GM15510 (cell line): ENCODE measurements around the gene NUDT3.

Experiments used
- POLR2A ChIP-seq: IDR thresholded peaks from 3 replicates; pipeline ENCODE4 v1.6.1; 2011; ENCODE audit warnings: borderline replicate concordance; ENCODE audit not compliant: insufficient read length; ENCODE audit errors: extremely low read depth

Gene NUDT3

DNA sequence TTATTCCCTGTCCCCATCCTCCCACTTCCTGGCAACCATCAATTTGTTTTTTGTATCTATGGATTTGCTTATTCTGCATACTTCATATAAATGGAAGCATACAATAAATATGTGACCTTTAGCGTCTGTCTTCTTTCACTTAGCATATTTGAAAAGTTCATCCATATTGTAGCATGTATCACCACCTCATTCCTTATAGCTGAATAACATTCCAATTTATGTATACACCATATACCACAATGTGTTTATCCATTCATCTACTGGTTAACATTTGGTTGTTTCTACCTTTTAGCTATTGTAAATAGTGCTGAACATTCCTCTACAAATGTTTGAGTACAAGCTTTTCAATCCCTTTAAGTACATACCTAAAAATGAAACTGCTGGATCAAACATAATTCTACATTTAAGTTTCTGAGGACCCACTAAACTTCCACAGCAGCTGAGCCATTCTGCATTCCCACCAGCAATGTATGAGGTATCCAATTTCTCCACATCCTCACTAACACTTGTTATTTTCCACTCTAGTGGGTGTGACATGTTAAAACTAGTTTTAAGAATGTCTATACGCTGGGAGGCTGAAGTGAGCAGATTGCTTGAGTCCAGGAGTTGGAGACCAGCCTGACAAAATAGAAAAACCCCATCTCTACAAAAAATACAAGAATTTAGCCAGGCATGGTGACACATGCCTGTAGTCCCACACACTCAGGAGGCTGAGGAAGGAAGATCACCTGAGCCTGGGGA lies 32.9 kb downstream of the NUDT3 start:
- no peak for TF ChIP-seq POLR2A

GRCh38 chr6:34358389-34358905 lies 34.0 kb downstream of the NUDT3 start:
- no peak for TF ChIP-seq POLR2A

DNA sequence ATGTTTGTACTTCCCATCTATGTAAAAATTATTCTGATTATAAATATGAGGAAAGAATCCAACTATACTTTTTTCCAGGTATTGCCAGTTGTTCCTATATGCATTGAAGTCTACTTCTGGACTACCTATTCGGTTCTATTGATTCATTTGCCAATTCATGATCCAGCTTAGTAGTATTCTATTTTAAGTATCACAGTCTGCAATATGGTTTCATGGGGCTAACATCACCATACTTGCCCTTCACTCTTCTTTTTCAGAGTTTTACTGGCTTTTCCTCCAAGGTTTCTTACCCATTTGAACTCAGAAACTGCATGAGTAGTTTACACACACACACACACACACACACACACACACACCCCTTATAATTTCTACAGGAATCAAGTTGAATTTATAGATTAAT lies 34.5 kb downstream of the NUDT3 start:
- no peak for TF ChIP-seq POLR2A

GRCh38 chr6:34355889-34356288 lies 36.6 kb downstream of the NUDT3 start:
- TF ChIP-seq POLR2A: no peak

GRCh38 chr6:34352305-34352937 lies 40.0 kb downstream of the NUDT3 start:
- TF ChIP-seq POLR2A: no peak

DNA sequence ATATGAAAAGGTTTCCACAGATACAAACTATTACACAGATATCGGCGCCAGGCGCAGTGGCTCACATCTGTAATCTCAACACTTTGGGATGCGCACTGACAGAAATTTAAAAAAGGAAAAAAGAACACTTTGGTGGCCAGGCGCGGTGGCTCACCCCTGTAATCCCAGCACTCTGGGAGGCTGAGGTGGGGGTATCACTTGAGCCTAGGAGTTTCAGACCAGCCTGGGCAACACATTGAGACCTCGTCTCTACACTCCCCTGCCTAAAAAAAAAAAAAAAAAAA lies 41.6 kb downstream of the NUDT3 start:
- TF ChIP-seq POLR2A: no peak

- TF ChIP-seq POLR2A: no peak
Measured at GRCh38 chr6:34350137-34350933, 42.1 kb downstream of the NUDT3 start.

- TF ChIP-seq POLR2A: no peak
Measured at GRCh38 chr6:34349211-34349610, 43.3 kb downstream of the NUDT3 start.

DNA sequence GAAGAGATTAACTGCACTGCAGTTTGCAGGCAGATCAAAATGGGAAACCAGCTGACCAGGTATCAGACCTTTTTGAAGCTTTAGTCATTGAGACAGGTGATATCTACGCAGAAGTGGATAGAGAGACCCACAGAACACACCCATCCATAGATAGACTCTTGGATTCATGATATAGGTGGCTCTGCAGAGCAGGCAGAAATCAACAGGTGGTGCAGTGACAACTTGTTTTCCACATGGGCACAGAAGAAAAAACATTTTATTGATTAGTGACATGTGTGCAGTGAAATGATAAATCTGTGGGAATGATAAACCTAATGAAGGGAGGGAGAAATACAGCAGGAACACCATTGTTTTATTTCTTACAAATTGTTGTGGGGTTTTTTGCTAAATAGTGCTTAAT lies 45.2 kb downstream of the NUDT3 start:
- no peak for TF ChIP-seq POLR2A

- no peak for TF ChIP-seq POLR2A
Measured at GRCh38 chr6:34346175-34347119, 46.0 kb downstream of the NUDT3 start.

- no peak for TF ChIP-seq POLR2A
Measured at GRCh38 chr6:34343806-34344205, 48.7 kb downstream of the NUDT3 start.

- TF ChIP-seq POLR2A: no peak
Measured at GRCh38 chr6:34342247-34342646, 50.2 kb downstream of the NUDT3 start.

DNA sequence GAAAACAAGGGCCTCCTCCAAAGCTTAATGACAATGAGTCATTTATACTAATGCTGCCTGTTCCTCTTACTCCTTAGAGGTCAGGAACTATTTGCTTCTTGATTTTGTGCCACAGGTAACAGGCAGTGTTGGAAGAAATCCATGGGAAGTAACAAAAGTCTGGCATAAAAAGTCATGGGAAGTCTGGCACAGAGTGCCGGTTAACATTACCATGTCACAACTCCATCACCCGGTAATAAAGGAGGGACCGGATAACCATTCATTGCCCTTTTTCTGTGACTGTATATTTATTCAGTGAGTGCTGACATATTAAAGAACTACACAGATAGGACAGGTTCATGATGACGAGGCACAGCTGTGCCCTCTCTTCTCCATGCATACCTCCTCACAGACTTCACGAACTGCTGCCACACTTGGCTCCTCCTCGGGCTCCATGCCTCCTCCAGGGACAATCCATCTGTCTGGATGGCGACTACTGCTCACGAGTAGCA lies 50.9 kb downstream of the NUDT3 start:
- TF ChIP-seq POLR2A: no peak

GRCh38 chr6:34340906-34341480 lies 51.5 kb downstream of the NUDT3 start:
- no peak for TF ChIP-seq POLR2A
